Stimulated activated CD8-positive, alpha-beta memory T cell treated with anti-CD3 and anti-CD28 coated beads, Interleukin-12 subunit alpha, Interleukin-12 subunit beta, amount 100 ng/mL, for 24 hours (primary cell): ENCODE measurements around the gene MED15.

Source experiments
- DNase-seq: peaks from one replicate; pipeline ENCODE4 v3.0.0-alpha.2; 2020; ENCODE audit errors: extremely low read depth

Gene MED15

DNA sequence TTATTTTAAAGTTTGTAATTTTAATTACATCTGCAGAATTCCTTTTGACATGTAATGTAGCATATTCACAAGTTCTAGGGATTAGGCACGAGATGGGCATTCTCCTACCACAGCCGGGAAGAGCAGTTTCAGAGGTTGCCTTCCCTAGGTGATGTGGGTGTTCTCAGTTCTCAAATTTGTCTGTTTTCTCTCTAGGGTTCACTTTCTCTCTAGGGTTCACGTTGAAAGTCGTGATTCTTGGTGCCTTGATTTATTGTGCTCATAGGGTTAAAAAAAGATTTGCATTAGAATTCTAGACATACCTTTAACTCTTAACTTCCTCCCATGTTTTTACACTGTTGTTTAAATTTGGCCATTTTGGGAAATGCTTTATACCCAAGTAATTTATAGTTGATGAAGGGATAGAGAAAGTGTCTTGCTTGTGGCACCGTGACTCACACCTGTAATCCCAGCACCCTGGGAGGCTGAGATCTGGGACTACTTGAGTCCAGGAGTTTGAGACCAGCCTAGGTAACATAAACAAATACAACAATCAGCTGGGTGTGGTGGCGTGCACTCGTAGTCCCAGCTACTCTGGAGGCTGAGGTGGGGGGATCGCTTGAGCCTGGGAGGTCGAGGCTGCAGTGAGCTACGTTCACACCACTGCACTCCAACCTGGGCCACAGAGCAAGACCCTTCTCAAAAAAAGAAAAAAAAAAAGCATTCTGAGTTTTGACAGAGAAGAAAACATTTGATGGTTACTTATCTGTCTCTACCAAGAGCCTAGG lies 3.6 kb downstream of the MED15 start:
- no peak for DNase-seq

- DNase-seq = no peak
Observed at GRCh38 chr22:20511578-20512229, 4.3 kb downstream of the MED15 start.

GRCh38 chr22:20514658-20515406 lies 7.4 kb downstream of the MED15 start:
- no peak for DNase-seq

- no peak for DNase-seq
Observed at GRCh38 chr22:20516399-20516798, 9.0 kb downstream of the MED15 start.

- DNase-seq = no peak
Observed at GRCh38 chr22:20517422-20517821, 10.0 kb downstream of the MED15 start.

- no peak for DNase-seq
Observed at GRCh38 chr22:20517841-20518592, 10.6 kb downstream of the MED15 start.

- no peak for DNase-seq
Observed at GRCh38 chr22:20519558-20519957, 12.1 kb downstream of the MED15 start.

DNA sequence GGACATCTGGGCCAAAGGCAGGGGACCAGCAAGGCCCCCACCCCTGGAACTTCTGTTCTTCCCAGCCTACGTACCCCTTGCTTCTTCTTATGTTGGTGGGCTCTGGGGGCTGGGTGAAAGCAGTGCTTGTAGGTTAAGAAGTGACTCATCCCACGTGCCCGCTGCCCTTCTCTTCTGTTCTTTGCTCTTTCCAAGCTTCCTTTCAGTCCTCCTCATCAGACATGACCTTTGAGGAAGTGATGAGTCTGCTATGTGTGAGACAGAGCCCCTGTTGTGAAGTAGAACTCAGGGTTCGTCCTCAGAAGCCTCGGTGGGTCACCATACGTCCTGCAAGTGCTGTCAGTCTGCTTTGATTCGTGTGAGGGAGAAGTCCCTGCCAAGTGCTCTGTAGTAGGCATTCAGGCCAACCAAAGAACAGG lies 12.7 kb downstream of the MED15 start:
- DNase-seq = no peak

DNA sequence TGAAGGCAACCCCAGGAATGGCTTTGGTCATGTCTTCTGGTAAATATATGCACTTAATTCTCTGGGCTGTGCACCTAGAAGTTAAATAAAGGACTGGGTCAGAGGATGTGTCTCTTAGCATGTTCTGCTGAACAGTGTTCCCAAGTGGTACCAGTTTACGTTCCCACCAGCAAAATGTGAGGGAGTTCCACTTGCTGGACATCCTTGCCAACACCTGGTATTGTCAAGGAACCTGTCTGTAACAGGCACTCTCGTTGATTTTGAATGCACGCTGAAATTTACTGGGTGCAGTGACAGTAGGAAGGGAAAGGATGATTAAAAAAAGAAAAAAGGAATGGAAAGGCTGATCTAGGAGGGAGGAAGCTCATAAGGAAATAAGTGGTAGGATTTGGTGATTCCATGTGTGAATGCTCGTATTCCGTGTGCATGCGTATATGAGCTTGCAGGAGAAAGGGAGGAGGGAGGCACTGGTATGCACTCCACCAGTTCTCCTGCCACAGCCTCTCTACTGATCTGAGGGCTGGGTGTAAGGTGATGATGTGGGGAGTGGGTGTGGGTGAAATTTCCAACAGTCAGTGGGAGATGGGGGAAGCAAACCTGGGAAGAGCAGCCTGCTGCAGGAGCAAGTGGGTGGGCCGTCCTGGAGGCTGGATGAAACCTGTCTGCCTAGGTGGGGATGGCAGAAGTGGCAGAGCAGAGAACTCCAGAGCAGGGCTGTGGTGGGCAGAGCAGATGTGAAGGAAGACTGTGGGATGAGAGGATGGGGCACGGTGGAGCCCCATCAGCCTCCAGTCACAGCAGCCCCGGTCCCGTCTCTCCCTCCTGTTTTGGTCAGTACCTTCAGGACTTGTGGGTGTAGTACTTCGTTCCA lies 15.0 kb downstream of the MED15 start:
- DNase-seq = no peak

- no peak for DNase-seq
Observed at GRCh38 chr22:20523086-20523983, 15.9 kb downstream of the MED15 start.

- DNase-seq = no peak
Observed at GRCh38 chr22:20524004-20524481, 16.6 kb downstream of the MED15 start.

- no peak for DNase-seq
Observed at GRCh38 chr22:20525048-20525447, 17.6 kb downstream of the MED15 start.

- no peak for DNase-seq
Observed at GRCh38 chr22:20526305-20526627, 18.9 kb downstream of the MED15 start.

DNA sequence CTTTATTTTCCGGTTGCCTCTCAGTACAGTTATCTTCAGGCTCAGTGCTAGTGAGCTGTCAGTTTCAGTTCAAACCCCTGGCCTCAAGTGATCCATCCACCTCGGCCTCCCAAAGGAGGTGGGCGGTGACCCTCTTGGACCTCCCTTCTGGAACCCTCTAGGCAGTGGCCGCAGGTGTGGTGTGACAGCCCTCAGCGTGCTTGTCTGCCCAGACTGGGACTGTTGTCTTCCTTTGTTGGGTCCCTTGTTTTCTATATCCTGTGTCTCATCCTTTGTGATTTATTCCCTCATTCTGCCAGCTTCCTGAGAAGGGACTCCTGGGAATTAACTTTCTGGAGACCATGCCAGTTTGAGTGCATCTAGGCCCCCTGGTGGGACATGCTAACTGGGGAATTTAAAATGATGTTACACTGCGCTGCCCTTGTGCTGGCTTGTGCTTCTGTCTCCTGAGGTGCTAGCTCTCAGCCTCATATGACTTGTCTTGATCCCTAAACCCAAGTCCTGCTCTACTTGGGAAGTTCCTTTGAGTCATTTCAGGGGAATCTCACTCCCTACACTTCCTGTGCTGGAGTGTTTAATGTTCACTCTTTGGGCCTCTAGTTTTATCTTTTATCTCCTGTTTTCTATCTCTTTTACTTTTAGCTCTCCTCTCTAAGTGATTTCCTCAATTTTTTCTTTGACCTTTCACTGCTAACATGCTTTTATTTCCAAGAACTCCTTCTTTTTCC lies 19.4 kb downstream of the MED15 start:
- DNase-seq = no peak

DNA sequence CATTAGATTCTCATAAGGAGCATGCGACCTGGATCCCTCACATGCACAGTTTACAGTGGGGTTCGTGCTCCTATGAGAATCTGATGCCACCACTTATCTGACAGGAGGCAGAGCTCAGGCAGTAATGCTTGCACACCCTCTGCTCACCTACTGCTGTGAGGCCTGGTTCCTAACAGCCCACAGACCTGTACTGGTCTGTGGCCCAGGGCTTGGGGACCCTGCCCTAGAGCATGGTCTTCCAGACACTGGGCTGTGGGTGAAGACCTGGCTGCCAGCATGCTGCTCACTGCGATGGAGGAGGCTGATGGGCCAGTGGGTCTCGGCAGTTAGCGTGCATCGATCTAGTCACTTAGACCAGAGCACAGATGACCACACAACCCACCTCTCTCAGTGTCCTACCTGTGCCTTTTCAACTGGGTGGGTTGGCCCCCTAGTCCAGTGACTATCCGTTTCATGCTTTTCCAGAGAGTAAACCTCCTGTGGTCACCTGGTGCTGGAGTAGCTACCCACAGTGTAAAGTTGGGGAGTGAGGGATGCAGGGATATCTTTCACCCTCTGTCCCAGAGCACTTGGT lies 21.1 kb downstream of the MED15 start:
- DNase-seq = no peak

GRCh38 chr22:20530368-20531153 lies 23.2 kb downstream of the MED15 start:
- DNase-seq = no peak

DNA sequence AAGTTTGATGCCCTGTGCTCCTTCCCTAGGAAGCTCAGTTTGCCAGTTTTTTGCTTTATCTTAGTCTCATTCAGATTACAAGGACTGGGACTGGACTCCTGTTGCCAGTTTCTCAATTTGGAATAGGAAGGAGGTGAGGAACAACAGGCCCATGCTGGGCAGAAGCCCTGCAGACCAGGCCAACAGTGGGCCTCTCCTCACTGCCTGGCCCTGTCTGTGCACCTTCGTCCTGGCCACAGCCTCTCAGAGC lies 23.7 kb downstream of the MED15 start:
- no peak for DNase-seq

- no peak for DNase-seq
Observed at GRCh38 chr22:20531404-20532201, 24.2 kb downstream of the MED15 start.
